ENCODE measurements around the gene CCDC194. TPM values are rescaled to one million over a fixed set of nuclear protein-coding genes. Genes with fewer than 3 reads are reported as not detected.

The CCDC194 gene
- polyA plus RNA-seq, 1 experiment = not detected

DNA sequence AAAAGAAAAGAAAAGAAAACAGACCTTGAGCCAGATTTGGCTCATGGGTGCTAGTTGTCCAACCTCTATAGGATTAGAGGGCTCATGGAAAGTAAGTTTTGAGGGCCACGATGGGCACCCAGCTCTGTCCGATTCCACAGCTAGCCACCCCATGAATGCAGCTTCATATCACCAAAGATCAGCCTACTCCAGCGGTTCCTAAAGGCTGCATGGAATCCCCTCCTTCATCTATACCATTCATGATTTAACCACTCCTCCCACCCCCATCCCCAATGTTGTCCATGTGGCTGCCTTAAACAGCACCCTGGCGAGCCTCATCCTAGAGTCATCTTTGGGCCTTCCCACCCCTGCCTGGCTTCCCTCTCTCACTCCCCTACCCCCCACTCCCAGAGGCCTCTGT lies 27.9 kb upstream of the CCDC194 start:
- Histone ChIP-seq H3K27ac (ENCODE audit: low read depth, low read length) (no peak overlapping the region), H3K27me3 (ENCODE audit: control insufficient read depth, insufficient read depth, low read length) (no peaks in the 10 kb centered on the region), H3K9me3 (ENCODE audit: control insufficient read depth, insufficient read depth, low read length) (no peaks in the 10 kb centered on the region; the same call in 1 of the 2 replicates), H3K4me3 (ENCODE audit: low read depth, low read length) (no peak overlapping the region)
- POLR2A ChIA-PET = no interaction called here
- no peak for TF ChIP-seq CTCF (IDR thresholded peaks at IDR 0.05; ENCODE audit: low read depth, low read length)
- no peak for DNase-seq (ENCODE audit: low read depth, low spot score)
- CTCF ChIA-PET = interaction anchor here (0.5 kb wide), 1 partner anchor 31 kb away, joined by 3 read pairs; no protein-coding TSS in a partner anchor

DNA sequence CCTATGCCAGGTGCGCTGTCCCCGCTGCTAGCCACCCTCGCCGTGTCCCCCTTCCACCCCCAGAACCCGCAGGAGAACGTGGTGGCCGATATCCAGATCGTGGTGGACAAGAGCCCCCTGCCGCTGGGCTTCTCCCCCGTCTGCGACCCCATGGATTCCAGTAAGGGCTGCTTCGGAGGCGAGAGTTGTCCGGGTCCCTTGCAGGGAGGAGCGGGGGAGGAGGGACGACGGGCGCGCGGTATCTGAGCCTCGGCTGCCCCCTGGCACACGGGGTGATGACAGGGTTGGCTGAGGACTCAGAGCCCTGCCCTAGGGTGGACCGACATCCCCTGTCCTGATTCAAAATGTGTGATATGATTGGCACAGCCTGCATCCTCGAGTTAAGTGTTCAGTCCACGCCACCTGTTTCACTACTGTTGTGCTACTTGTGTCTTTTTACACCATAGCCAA lies 26.5 kb upstream of the CCDC194 start:
- no peak for DNase-seq (ENCODE audit: low read depth, low spot score)
- peaks cover 2% of the 10 kb centered on the region for H3K27me3 ChIP-seq (ENCODE audit: control insufficient read depth, insufficient read depth, low read length)
- H3K9me3 ChIP-seq (ENCODE audit: control insufficient read depth, insufficient read depth, low read length) = no peaks in the 10 kb centered on the region; the same call in 1 of the 2 replicates
- H3K27ac ChIP-seq (ENCODE audit: low read depth, low read length) = no peak overlapping the region
- 0 out of 2 replicates have a peak, but pooled peaks have one; percentile 10 for TF ChIP-seq CTCF (IDR thresholded peaks at IDR 0.05; ENCODE audit: low read depth, low read length)
- ChIA-PET POLR2A (no interaction called here), CTCF (no interaction called here)
- peak overlapping the region; percentile 85 for H3K4me3 ChIP-seq (ENCODE audit: low read depth, low read length)

GRCh38 chr19:17419621-17420474 lies 25.9 kb upstream of the CCDC194 start, which contains the start of gene MVB12A:
TSS of gene MVB12A (plus strand) at chr19:17420047. CDS start at chr19:17420136, 89 bp downstream.
- Histone ChIP-seq H3K27ac (ENCODE audit: low read depth, low read length) (peak within 1 kb of the TSS; percentile 78), H3K4me3 (ENCODE audit: low read depth, low read length) (peak within 1 kb of the TSS; percentile 85), H3K9me3 (ENCODE audit: control insufficient read depth, insufficient read depth, low read length) (no peaks in the 10 kb centered on the region; the same call in 1 of the 2 replicates), H3K27me3 (ENCODE audit: control insufficient read depth, insufficient read depth, low read length) (peaks cover 2% of the 10 kb centered on the region)
- ChIA-PET POLR2A (interaction anchor here (0.5 to 1.2 kb wide), 11 partner anchors 9 to 1773 kb away, joined by 3 to 9 read pairs (median 4); partner anchors contain the start of genes BST2 and DDA1), CTCF (interaction anchor here (0.6 to 1.1 kb wide), 5 partner anchors 21 to 440 kb away, joined by 3 to 7 read pairs (median 3); partner anchors contain the start of gene RPL18A)
- DNase-seq (ENCODE audit: low read depth, low spot score) = peak; percentile 99
- no peak for TF ChIP-seq CTCF (IDR thresholded peaks at IDR 0.05; ENCODE audit: low read depth, low read length)

- Histone ChIP-seq H3K9me3 (ENCODE audit: control insufficient read depth, insufficient read depth, low read length) (no peaks in the 10 kb centered on the region; the same call in 1 of the 2 replicates), H3K4me3 (ENCODE audit: low read depth, low read length) (peak overlapping the region; percentile 58), H3K27ac (ENCODE audit: low read depth, low read length) (peak overlapping the region; percentile 78), H3K27me3 (ENCODE audit: control insufficient read depth, insufficient read depth, low read length) (peaks cover 4% of the 10 kb centered on the region)
- DNase-seq (ENCODE audit: low read depth, low spot score) = no peak
- CTCF ChIA-PET = interaction anchor here (0.6 to 1.1 kb wide), 6 partner anchors 22 to 441 kb away, joined by 3 to 7 read pairs (median 4); partner anchors contain the start of gene RPL18A
- no peak for TF ChIP-seq CTCF (IDR thresholded peaks at IDR 0.05; ENCODE audit: low read depth, low read length)
- POLR2A ChIA-PET = interaction anchor here (0.5 to 1.2 kb wide), 9 partner anchors 10 to 1774 kb away, joined by 3 to 9 read pairs (median 4); partner anchors contain the start of gene DDA1
Measured at GRCh38 chr19:17419154-17419620, 25.2 kb upstream of the CCDC194 start.
